ENCODE measurements around the gene HSPB8.

GRCh38 chr12:119130523-119130922, 48.2 kb upstream of the HSPB8 start:
- TF ChIP-seq POLR2AphosphoS5 (IDR thresholded peaks at IDR 0.05; ENCODE audit: low read depth, low read length) (no peak), POLR2A (IDR thresholded peaks at IDR 0.05; ENCODE audit: low read depth, low read length) (no peak), SPI1 (IDR thresholded peaks at IDR 0.05; ENCODE audit: low read depth, low read length) (no peak)
